Panc1 (cell line): Measurements from ENCODE around the gene NCR3LG1. TPM values are rescaled to one million over a fixed set of nuclear protein-coding genes. Genes with fewer than 3 reads are reported as not detected.

Experiments used
- ATAC-seq: fragments of 200-7000 bp; cut with Tn5 transposase; 2 replicates; pipeline ENCODE4 v1.9.1; 2020; ENCODE audit warnings: mild to moderate bottlenecking, moderate library complexity
- BruUV-seq: library from RNA; stranded (reverse); fragments of 400-500 nt; replicated peaks from 2 replicates; lab custom pipeline; 2021; lab: Mats Ljungman, UMichigan
- CTCF ChIA-PET: fragments of 300-600 bp; sonication (Branson Sonifier 250); formaldehyde crosslinking; loops from one replicate; lab custom pipeline; 2022; ENCODE audit warnings: antibody characterized with exemption; lab: Charles Lee
- POLR2A ChIA-PET: fragments of 300-600 bp; sonication (Branson Sonifier 250); formaldehyde crosslinking; loops from one replicate; lab custom pipeline; 2022; ENCODE audit warnings: antibody characterized with exemption; lab: Charles Lee
- DNase-seq: peaks from one replicate; pipeline ENCODE4 v3.0.0-alpha.2; 2010; ENCODE audit warnings: low read depth, low spot score
- H3K27ac ChIP-seq: 2 replicates; pipeline ENCODE4 v1.5.1; 2011; ENCODE audit warnings: mild to moderate bottlenecking, low read length, inconsistent platforms
- H3K27me3 ChIP-seq: fragments of 200-500 bp; sonication (Bioruptor generic); 2 replicates; pipeline ENCODE4 v1.6.0; 2014; ENCODE audit warnings: low read length, inconsistent platforms; ENCODE audit not compliant: control insufficient read depth, insufficient read depth
- H3K36me3 ChIP-seq: fragments of 200-500 bp; sonication (Bioruptor generic); 2 replicates; pipeline ENCODE4 v1.5.1; 2014; ENCODE audit warnings: inconsistent platforms, mild to moderate bottlenecking, low read length, moderate library complexity; ENCODE audit not compliant: control insufficient read depth, insufficient read depth
- H3K4me1 ChIP-seq: 2 replicates; pipeline ENCODE4 v1.5.1; 2011; ENCODE audit warnings: inconsistent platforms, mild to moderate bottlenecking, low read length, moderate library complexity; ENCODE audit not compliant: control insufficient read depth, insufficient read depth
- H3K4me3 ChIP-seq, 2 experiments: 2 replicates each; pipeline ENCODE4 v1.5.1; 2011 to 2012; ENCODE audit warnings: low read depth in 2 of 2, low read length in 2 of 2, mild to moderate bottlenecking in 2 of 2, inconsistent platforms in 1 of 2, moderate library complexity in 1 of 2
- H3K9me3 ChIP-seq: fragments of 200-500 bp; sonication (Bioruptor generic); 2 replicates; pipeline ENCODE4 v1.5.1; 2014; ENCODE audit warnings: low read depth, mild to moderate bottlenecking, inconsistent platforms, low read length, moderate library complexity; ENCODE audit not compliant: control insufficient read depth, insufficient read depth
- POLR2AphosphoS5 ChIP-seq: IDR thresholded peaks from 2 replicates; pipeline ENCODE4 v1.6.1; 2012; ENCODE audit warnings: mild to moderate bottlenecking, low read depth, low read length, moderate library complexity
- SIN3A ChIP-seq: IDR thresholded peaks from 2 replicates; pipeline ENCODE4 v1.6.1; 2012; ENCODE audit warnings: low read depth, mild to moderate bottlenecking, low read length, moderate library complexity, borderline replicate concordance; ENCODE audit not compliant: insufficient read depth
- TCF7L2 ChIP-seq: IDR thresholded peaks from 2 replicates; pipeline ENCODE4 v1.6.1; 2011; ENCODE audit warnings: mild to moderate bottlenecking, low read depth, low read length, inconsistent platforms
- in situ Hi-C: cut with HindIII; loops from 2 replicates; pipeline ENCODE4 v1.10.0; 2016; ENCODE audit warnings: low sequenced_read_pairs, low pct_unique_long_range_greater_than_20kb
- intact Hi-C: fragments of 100-400 bp; cut with micrococcal nuclease; formaldehyde crosslinking; loops from one replicate; pipeline ENCODE4 v1.10.0; 2022; ENCODE audit not compliant: unreplicated experiment
- total RNA-seq: library from RNA; stranded (reverse); gene quantifications from one replicate; pipeline ENCODE4 v1.2.1, GENCODE V29; 2021; ENCODE audit not compliant: unreplicated experiment
- TF ChIP-seq, protein P1 (sequence below): fragments of 450-650 bp; IDR thresholded peaks from 2 replicates; pipeline ENCODE4 v1.5.1; 2017; ENCODE audit warnings: mild to moderate bottlenecking
- TF ChIP-seq, protein P2 (sequence below), 2 experiments: IDR thresholded peaks; 2 replicates each; pipeline ENCODE4 v1.6.1; 2011 to 2012; ENCODE audit warnings: low read depth in 2 of 2, control low read depth in 1 of 2, low read length in 1 of 2, mild to moderate bottlenecking in 1 of 2, moderate library complexity in 1 of 2; ENCODE audit not compliant: insufficient read depth in 1 of 2

Gene NCR3LG1
- total RNA-seq, 1 experiment from 2014 or later, result 8.6 TPM

DNA sequence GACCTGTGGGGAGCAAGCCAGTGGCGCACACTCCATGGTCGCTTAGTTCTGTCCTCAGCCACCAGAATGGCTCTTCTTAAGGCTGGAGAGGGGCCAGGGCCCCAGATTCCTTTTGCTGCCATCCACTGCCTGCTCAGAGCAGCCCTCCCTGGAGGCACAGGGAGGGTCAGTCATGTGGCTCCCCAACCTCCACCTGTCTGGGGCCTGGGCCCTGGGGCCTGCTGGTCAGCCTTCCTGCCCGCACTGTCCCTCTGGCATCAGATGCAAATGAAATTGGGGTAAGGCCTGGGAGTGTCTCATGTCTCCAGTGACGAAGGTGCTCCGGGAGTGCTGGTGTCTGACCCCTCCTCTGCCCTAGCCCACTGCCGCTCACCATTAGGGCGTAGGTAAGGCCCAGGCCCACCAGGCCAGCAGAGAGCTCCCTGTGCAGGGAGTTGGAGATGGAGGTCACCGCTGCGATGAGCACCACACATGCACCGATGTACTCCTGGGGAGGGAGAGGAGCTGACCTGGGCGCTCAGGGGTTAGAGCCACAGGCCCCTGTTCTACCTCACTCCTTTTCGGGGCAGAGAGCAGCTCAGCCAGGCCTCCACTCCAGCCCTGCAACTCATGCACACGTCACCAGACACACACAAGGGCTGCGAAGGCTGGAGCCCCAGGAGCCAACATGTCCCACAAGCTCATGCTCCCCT is 45.9 kb downstream of the NCR3LG1 start:
- no peak overlapping the region for H3K4me3 ChIP-seq
- ChIA-PET POLR2A (interaction anchor here (0.5 kb wide), 1 partner anchor 25 kb away, joined by 3 read pairs; no protein-coding TSS in a partner anchor), CTCF (no interaction called here)
- DNase-seq, result no peak
- H3K27ac ChIP-seq, result no peak overlapping the region
- intact Hi-C loops (no loop called here), in situ Hi-C loops (no loop called here)
- BruUV-seq, result no TSS peak
- H3K27me3 ChIP-seq, result no peaks in the 10 kb centered on the region
- no peak for ATAC-seq
- H3K9me3 ChIP-seq, result no peaks in the 10 kb centered on the region
- TF ChIP-seq POLR2AphosphoS5, result no peak
- TF ChIP-seq TCF7L2, result no peak
- no peak for TF ChIP-seq SIN3A
- TF ChIP-seq, protein P1, sequence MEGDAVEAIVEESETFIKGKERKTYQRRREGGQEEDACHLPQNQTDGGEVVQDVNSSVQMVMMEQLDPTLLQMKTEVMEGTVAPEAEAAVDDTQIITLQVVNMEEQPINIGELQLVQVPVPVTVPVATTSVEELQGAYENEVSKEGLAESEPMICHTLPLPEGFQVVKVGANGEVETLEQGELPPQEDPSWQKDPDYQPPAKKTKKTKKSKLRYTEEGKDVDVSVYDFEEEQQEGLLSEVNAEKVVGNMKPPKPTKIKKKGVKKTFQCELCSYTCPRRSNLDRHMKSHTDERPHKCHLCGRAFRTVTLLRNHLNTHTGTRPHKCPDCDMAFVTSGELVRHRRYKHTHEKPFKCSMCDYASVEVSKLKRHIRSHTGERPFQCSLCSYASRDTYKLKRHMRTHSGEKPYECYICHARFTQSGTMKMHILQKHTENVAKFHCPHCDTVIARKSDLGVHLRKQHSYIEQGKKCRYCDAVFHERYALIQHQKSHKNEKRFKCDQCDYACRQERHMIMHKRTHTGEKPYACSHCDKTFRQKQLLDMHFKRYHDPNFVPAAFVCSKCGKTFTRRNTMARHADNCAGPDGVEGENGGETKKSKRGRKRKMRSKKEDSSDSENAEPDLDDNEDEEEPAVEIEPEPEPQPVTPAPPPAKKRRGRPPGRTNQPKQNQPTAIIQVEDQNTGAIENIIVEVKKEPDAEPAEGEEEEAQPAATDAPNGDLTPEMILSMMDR, result no peak
- TF ChIP-seq, protein P2, sequence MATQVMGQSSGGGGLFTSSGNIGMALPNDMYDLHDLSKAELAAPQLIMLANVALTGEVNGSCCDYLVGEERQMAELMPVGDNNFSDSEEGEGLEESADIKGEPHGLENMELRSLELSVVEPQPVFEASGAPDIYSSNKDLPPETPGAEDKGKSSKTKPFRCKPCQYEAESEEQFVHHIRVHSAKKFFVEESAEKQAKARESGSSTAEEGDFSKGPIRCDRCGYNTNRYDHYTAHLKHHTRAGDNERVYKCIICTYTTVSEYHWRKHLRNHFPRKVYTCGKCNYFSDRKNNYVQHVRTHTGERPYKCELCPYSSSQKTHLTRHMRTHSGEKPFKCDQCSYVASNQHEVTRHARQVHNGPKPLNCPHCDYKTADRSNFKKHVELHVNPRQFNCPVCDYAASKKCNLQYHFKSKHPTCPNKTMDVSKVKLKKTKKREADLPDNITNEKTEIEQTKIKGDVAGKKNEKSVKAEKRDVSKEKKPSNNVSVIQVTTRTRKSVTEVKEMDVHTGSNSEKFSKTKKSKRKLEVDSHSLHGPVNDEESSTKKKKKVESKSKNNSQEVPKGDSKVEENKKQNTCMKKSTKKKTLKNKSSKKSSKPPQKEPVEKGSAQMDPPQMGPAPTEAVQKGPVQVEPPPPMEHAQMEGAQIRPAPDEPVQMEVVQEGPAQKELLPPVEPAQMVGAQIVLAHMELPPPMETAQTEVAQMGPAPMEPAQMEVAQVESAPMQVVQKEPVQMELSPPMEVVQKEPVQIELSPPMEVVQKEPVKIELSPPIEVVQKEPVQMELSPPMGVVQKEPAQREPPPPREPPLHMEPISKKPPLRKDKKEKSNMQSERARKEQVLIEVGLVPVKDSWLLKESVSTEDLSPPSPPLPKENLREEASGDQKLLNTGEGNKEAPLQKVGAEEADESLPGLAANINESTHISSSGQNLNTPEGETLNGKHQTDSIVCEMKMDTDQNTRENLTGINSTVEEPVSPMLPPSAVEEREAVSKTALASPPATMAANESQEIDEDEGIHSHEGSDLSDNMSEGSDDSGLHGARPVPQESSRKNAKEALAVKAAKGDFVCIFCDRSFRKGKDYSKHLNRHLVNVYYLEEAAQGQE (IDR thresholded peaks at IDR 0.05; ENCODE audit: insufficient read depth in 1 of 2, low read depth in 2 of 2, low read length in 1 of 2), result no peak
- H3K4me1 ChIP-seq, result no peaks in the 10 kb centered on the region
- H3K36me3 ChIP-seq, result no peaks in the 10 kb centered on the region

DNA sequence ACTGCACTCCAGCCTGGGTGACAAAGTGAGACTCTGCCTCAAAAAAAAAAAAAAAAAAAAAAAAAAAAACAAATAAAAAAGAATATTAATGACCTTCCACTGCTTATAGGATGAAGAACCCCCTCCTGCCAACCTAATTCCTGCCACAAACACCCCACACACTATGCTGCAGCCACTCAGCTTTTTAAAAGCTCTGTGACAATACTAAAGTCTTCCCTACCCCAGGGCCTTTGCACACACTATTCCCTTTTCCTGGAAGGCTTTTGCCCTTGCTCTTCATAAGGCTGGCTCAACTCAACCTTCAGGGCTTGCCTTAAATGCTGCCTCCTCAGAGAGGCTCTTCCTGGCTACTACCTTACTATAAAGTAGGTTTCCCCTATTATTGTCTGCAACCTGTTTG is 47.6 kb downstream of the NCR3LG1 start:
- intact Hi-C loops (no loop called here), in situ Hi-C loops (no loop called here)
- ChIA-PET CTCF (no interaction called here), POLR2A (no interaction called here)
- no peak for ATAC-seq
- Histone ChIP-seq H3K4me1 (no peaks in the 10 kb centered on the region), H3K9me3 (no peaks in the 10 kb centered on the region), H3K27ac (no peak overlapping the region), H3K27me3 (no peaks in the 10 kb centered on the region), H3K36me3 (no peaks in the 10 kb centered on the region), H3K4me3 (no peak overlapping the region)
- no peak for DNase-seq
- BruUV-seq, result no TSS peak
- TF ChIP-seq SIN3A, result no peak
- TF ChIP-seq, protein P1, result no peak
- no peak for TF ChIP-seq POLR2AphosphoS5
- TF ChIP-seq, protein P2 (IDR thresholded peaks at IDR 0.05; ENCODE audit: insufficient read depth in 1 of 2, low read depth in 2 of 2, low read length in 1 of 2), result no peak
- no peak for TF ChIP-seq TCF7L2
